Dermis blood vessel endothelial cell (primary cell): ENCODE results near the gene PIR. TPM values are rescaled to one million over a fixed set of nuclear protein-coding genes. Genes with fewer than 3 reads are reported as not detected.
A peak's percentile ranks its signal among the peaks of the same experiment; 100 is the strongest.

ENCODE experiments used
- DNase-seq: peaks from one replicate; pipeline ENCODE4 v3.0.0; 2010
- total RNA-seq: library from RNA; depleted of rRNA; stranded (reverse); fragments of >200 nt; gene quantifications from 2 replicates; pipeline ENCODE4 v1.2.3, GENCODE V29; 2014

Gene PIR
- total RNA-seq, 1 donor from 2014 or later: 135 TPM

GRCh38 chrX:15343075-15343476, 150.1 kb downstream of the PIR start:
- DNase-seq: no peak

DNA sequence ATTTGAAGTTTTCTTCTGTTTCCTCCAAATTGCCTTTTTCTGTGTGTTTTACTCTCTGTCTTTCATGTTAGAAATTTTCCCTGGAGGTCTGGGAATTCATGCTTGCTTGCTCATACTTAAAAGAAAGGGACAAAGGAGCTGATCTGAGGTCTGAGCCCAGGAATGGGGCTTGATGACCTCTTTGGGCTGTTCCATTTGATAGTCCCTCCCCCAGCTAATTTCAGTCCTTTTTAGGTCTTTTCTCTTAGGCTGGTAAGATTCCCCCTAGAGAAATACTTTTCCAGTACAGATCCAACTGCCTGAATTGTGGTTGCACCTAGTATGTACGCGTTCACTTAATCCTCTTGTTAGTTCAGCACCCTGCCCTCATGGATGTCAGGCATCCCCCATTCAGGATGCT, 152.3 kb downstream of the PIR start:
- no peak for DNase-seq

GRCh38 chrX:15336023-15336413, 157.1 kb downstream of the PIR start:
- peak; percentile 59 for DNase-seq

GRCh38 chrX:15335135-15336022, 157.8 kb downstream of the PIR start, which contains the start of gene PIGA:
TSS of gene PIGA (minus strand) at chrX:15335523. CDS start at chrX:15331930, 3,593 bp downstream.
- peak; percentile 97 for DNase-seq

Other genes with a start within 250 kb of the PIR start
- 5.3 and 12.1 TPM in 2 replicates for gene ASB9, start 223.2 kb downstream of the PIR start, total RNA-seq
- not detected in 2 replicates for gene ASB11, start 177.7 kb downstream of the PIR start, total RNA-seq
- 8.8 and 10.5 TPM in 2 replicates for gene PIGA, start 157.8 kb downstream of the PIR start, total RNA-seq
- 0.17 and 0.37 TPM in 2 replicates for gene VEGFD, start 108.9 kb downstream of the PIR start, total RNA-seq
- gene BMX, start 7.5 kb upstream of the PIR start, total RNA-seq: 208 and 253 TPM in 2 replicates
- gene ACE2, start 107.6 kb upstream of the PIR start, total RNA-seq: under 0.01 TPM in 1 of 2 replicates, not detected in the other
- 0.09 and 0.17 TPM in 2 replicates for gene CLTRN, start 171.5 kb upstream of the PIR start, total RNA-seq
- gene CA5B, start 244.9 kb upstream of the PIR start, total RNA-seq: 1.5 and 2.7 TPM in 2 replicates